ENCODE data around the gene IGFBP4. TPM values are rescaled to one million over a fixed set of nuclear protein-coding genes. Genes with fewer than 3 reads are reported as not detected.

The IGFBP4 gene
- total RNA-seq, 1 donor from 2014 or later = 37.4 TPM

Other genes with a start within 250 kb of the IGFBP4 start
- 3.7 and 3.8 TPM in 2 replicates for gene WIPF2, start 224.1 kb upstream of the IGFBP4 start, total RNA-seq
- gene CDC6, start 155.6 kb upstream of the IGFBP4 start, total RNA-seq = 2.6 and 3.8 TPM in 2 replicates
- gene RARA, start 134.3 kb upstream of the IGFBP4 start, total RNA-seq = 37.2 and 39.2 TPM in 2 replicates
- gene GJD3, start 78.7 kb upstream of the IGFBP4 start, total RNA-seq = not detected in 2 replicates
- 2.2 and 2.3 TPM in 2 replicates for gene TOP2A, start 25.6 kb upstream of the IGFBP4 start, total RNA-seq
- not detected in 2 replicates for gene TNS4, start 58.2 kb downstream of the IGFBP4 start, total RNA-seq
- gene CCR7, start 122.0 kb downstream of the IGFBP4 start, total RNA-seq = 0.05 TPM in 1 of 2 replicates, not detected in the other
- 121 and 130 TPM in 2 replicates for gene SMARCE1, start 204.4 kb downstream of the IGFBP4 start, total RNA-seq
- gene KRT222, start 221.7 kb downstream of the IGFBP4 start, total RNA-seq = not detected in 2 replicates